SH-SY5Y (cell line): ENCODE data around the gene DPP6.

Experiments used
- GATA2 ChIP-seq: IDR thresholded peaks from 2 replicates; pipeline ENCODE4 v1.6.1; 2011; ENCODE audit warnings: mild to moderate bottlenecking, low read depth, low read length
- GATA3 ChIP-seq: IDR thresholded peaks from 2 replicates; pipeline ENCODE4 v1.6.1; 2011; ENCODE audit warnings: low read depth, mild to moderate bottlenecking, low read length, moderate library complexity

- no peak for TF ChIP-seq GATA2
- TF ChIP-seq GATA3 = no peak
These were observed 705.6 kb downstream of the DPP6 start for GRCh38 chr7:154757756-154758155.
